HCT116 (cell line): ENCODE measurements around the gene MTSS2. TPM values are rescaled to one million over a fixed set of nuclear protein-coding genes. Genes with fewer than 3 reads are reported as not detected.

Source experiments
- ATAC-seq: fragments of 200-7000 bp; cut with Tn5 transposase; 2 replicates; pipeline ENCODE4 v1.9.1; 2020; ENCODE audit warnings: mild to moderate bottlenecking, moderate library complexity
- BruUV-seq: library from RNA; stranded (reverse); fragments of 400-500 nt; replicated peaks from 2 replicates; lab custom pipeline; 2021; lab: Mats Ljungman, UMichigan
- CTCF ChIA-PET: fragments of 300-600 bp; sonication (Branson Sonifier 250); formaldehyde crosslinking; loops from one replicate; lab custom pipeline; 2021; ENCODE audit warnings: antibody characterized with exemption; lab: Charles Lee
- POLR2A ChIA-PET: fragments of 300-600, 350-600 bp; sonication (Branson Sonifier 250); formaldehyde crosslinking; loops from one replicate; lab custom pipeline; 2021; ENCODE audit warnings: antibody characterized with exemption; lab: Charles Lee
- RAD21 ChIA-PET, 2 experiments: fragments of 300-600 bp; sonication (Branson Sonifier 250); formaldehyde crosslinking; loops; one replicate each; lab custom pipeline; 2023; ENCODE audit warnings: low total read pairs in 2 of 2; ENCODE audit not compliant: uncharacterized antibody in 2 of 2, unreplicated experiment in 2 of 2, low non-redundant PET in 1 of 2; lab: Charles Lee
- DNase-seq: peaks from one replicate; pipeline ENCODE4 v3.0.0-alpha.2; 2010; ENCODE audit warnings: low read depth, low spot score
- H2AFZ ChIP-seq: fragments of 200-600 bp; shearing (Covaris generic), sonication (generic); 2 replicates; pipeline ENCODE4 v1.6.1; 2017; ENCODE audit warnings: low read depth, mixed run types, mixed read lengths, antibody characterized with exemption, low read length; ENCODE audit not compliant: poor library complexity, severe bottlenecking
- H3K27ac ChIP-seq: 2 replicates; pipeline ENCODE4 v1.5.1; 2012; ENCODE audit warnings: low read depth, low read length
- H3K27me3 ChIP-seq: fragments of 200-600 bp; sonication (generic); 2 replicates; pipeline ENCODE4 v1.6.1; 2016; ENCODE audit warnings: mixed run types, low read length, mixed read lengths; ENCODE audit not compliant: insufficient read depth
- H3K36me3 ChIP-seq, 2 experiments: fragments of 200-500 bp in 1 of 2; fragments of 200-600 bp in 1 of 2; sonication (Bioruptor generic) in 1 of 2; sonication (generic) in 1 of 2; 2 replicates each; pipeline versions ENCODE4 v1.5.1 to v1.6.1; 2014 to 2016; ENCODE audit warnings: low read length in 2 of 2, inconsistent platforms in 1 of 2, mixed read lengths in 1 of 2, mixed run types in 1 of 2; ENCODE audit not compliant: insufficient read depth in 2 of 2, control insufficient read depth in 1 of 2
- H3K4me1 ChIP-seq, 2 experiments: fragments of 200-600 bp in 1 of 2; sonication (generic) in 1 of 2; 2 replicates each; pipeline versions ENCODE4 v1.5.1 to v1.6.1; 2012 to 2017; ENCODE audit warnings: low read length in 2 of 2, inconsistent platforms in 1 of 2, mild to moderate bottlenecking in 1 of 2, mixed read lengths in 1 of 2, mixed run types in 1 of 2, moderate library complexity in 1 of 2; ENCODE audit not compliant: insufficient read depth in 2 of 2, control insufficient read depth in 1 of 2
- H3K4me2 ChIP-seq: fragments of 200-600 bp; sonication (generic); 2 replicates; pipeline ENCODE4 v1.6.1; 2017; ENCODE audit warnings: mixed run types, low read length, mixed read lengths
- H3K4me3 ChIP-seq, 2 experiments: fragments of 200-600 bp in 1 of 2; sonication (generic) in 1 of 2; replicated peaks in 1 of 2; 2 replicates each; pipeline ENCODE4 v1.5.1; 2011 to 2016; ENCODE audit warnings: low read length in 2 of 2, control low read depth in 1 of 2, low read depth in 1 of 2, mild to moderate bottlenecking in 1 of 2, mixed read lengths in 1 of 2, mixed run types in 1 of 2
- H3K79me2 ChIP-seq: fragments of 200-600 bp; sonication (generic); 2 replicates; pipeline ENCODE4 v1.6.1; 2017; ENCODE audit warnings: mild to moderate bottlenecking, mixed run types, low read length, moderate library complexity, mixed read lengths; ENCODE audit not compliant: insufficient read depth
- H3K9ac ChIP-seq: fragments of 200-600 bp; sonication (generic); 2 replicates; pipeline ENCODE4 v1.6.1; 2016; ENCODE audit warnings: low read length, mixed read lengths
- H3K9me2 ChIP-seq: fragments of 200-600 bp; sonication (generic), shearing (Covaris generic); 2 replicates; pipeline ENCODE4 v1.6.1; 2017; ENCODE audit warnings: mixed run types, mild to moderate bottlenecking, moderate library complexity; ENCODE audit not compliant: insufficient read depth
- H3K9me3 ChIP-seq, 2 experiments: fragments of 200-500 bp in 1 of 2; fragments of 200-600 bp in 1 of 2; sonication (Bioruptor generic) in 1 of 2; sonication (generic) in 1 of 2; 2 replicates each; pipeline ENCODE4 v1.6.1; 2014 to 2017; ENCODE audit warnings: low read length in 2 of 2, mixed read lengths in 2 of 2, inconsistent platforms in 1 of 2, low read depth in 1 of 2, mild to moderate bottlenecking in 1 of 2, mixed run types in 1 of 2, moderate library complexity in 1 of 2; ENCODE audit not compliant: control insufficient read depth in 1 of 2, insufficient read depth in 1 of 2
- H4K20me1 ChIP-seq: fragments of 200-600 bp; sonication (generic), shearing (Covaris generic); 2 replicates; pipeline ENCODE4 v1.6.1; 2017; ENCODE audit warnings: mixed run types, mild to moderate bottlenecking, moderate library complexity; ENCODE audit not compliant: insufficient read depth
- EGR1 ChIP-seq: IDR thresholded peaks from 2 replicates; pipeline ENCODE4 v1.6.1; 2012; ENCODE audit warnings: low read depth
- EZH2 ChIP-seq: fragments of 200-600 bp; sonication (generic); IDR thresholded peaks from 2 replicates; pipeline ENCODE4 v1.6.1; 2017; ENCODE audit warnings: antibody characterized with exemption, mixed run types
- EZH2phosphoT487 ChIP-seq: fragments of 200-600 bp; IDR thresholded peaks from 2 replicates; pipeline ENCODE4 v1.6.1; 2018; ENCODE audit warnings: antibody characterized with exemption, borderline replicate concordance
- FOSL1 ChIP-seq: IDR thresholded peaks from 2 replicates; pipeline ENCODE4 v1.6.1; 2012; ENCODE audit warnings: low read depth
- JUND ChIP-seq: IDR thresholded peaks from 2 replicates; pipeline ENCODE4 v1.6.1; 2012
- SIN3A ChIP-seq: IDR thresholded peaks from 2 replicates; pipeline ENCODE4 v1.6.1; 2012; ENCODE audit warnings: low read depth
- SP1 ChIP-seq: IDR thresholded peaks from 2 replicates; pipeline ENCODE4 v1.6.1; 2012; ENCODE audit warnings: low read depth
- SRF ChIP-seq: IDR thresholded peaks from 2 replicates; pipeline ENCODE4 v1.6.1; 2012; ENCODE audit warnings: low read depth
- ZFX ChIP-seq: fragments of 450-650 bp; IDR thresholded peaks from 2 replicates; pipeline ENCODE4 v1.6.1; 2017
- ZNF274 ChIP-seq: fragments of 200-500 bp; sonication (Bioruptor generic); IDR thresholded peaks from 2 replicates; pipeline ENCODE4 v1.6.1; 2014; ENCODE audit warnings: mild to moderate bottlenecking, low read depth, low read length, inconsistent platforms
- intact Hi-C: fragments of 100-400 bp; cut with micrococcal nuclease; formaldehyde crosslinking; loops from 2 replicates; pipeline ENCODE4 v1.10.0; 2022
- total RNA-seq: library from RNA; stranded (reverse); gene quantifications from one replicate; pipeline ENCODE4 v1.2.1, GENCODE V29; 2021; ENCODE audit not compliant: unreplicated experiment
- TF ChIP-seq, protein P1 (sequence below): IDR thresholded peaks from 2 replicates; pipeline ENCODE4 v1.6.1; 2011; ENCODE audit warnings: mild to moderate bottlenecking, low read length, moderate library complexity; ENCODE audit not compliant: insufficient replicate concordance; ENCODE audit errors: extremely low read depth

Gene MTSS2
- total RNA-seq, 1 experiment from 2014 or later, result 41.8 TPM

DNA sequence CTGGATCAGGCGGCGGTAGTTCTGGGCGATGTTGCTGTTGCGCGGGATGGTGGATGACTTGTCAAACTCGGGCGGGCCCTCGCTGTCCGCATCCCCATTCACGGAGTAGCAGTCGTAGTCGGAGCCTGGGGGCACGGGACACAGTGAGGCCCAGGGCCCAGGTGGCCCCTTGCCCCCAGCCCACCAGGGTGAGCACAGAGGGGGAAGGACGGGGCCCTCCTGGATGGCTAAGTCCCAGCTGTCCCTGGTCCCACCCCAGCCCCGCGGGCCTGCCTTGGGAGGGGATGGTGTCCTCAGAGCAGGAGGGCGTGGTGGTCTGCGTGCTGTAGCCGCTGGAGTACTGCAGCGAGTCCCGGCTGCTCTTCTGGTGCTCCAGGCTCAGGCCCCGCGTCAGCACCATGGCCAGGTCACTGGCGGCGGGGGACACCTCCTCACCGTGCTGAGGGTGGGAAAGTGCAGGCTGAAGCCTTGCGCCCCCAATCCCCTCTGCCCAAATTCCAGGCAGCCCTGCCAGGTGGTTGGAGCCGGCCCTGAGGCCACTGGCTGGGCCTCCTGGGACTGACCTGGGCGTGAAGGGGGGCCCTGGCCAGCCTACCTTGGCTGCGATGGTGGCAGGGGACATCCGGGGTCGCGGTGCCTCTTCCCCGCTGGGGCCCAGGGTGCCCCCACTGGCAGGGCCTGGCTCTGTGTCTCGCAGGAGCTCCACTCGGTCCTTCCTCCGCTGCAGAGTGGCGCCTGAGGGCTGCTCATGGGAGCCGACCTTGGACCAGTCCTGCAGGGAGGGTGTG is 21.3 kb downstream of the MTSS2 start (continued):
- TF ChIP-seq, protein P1, sequence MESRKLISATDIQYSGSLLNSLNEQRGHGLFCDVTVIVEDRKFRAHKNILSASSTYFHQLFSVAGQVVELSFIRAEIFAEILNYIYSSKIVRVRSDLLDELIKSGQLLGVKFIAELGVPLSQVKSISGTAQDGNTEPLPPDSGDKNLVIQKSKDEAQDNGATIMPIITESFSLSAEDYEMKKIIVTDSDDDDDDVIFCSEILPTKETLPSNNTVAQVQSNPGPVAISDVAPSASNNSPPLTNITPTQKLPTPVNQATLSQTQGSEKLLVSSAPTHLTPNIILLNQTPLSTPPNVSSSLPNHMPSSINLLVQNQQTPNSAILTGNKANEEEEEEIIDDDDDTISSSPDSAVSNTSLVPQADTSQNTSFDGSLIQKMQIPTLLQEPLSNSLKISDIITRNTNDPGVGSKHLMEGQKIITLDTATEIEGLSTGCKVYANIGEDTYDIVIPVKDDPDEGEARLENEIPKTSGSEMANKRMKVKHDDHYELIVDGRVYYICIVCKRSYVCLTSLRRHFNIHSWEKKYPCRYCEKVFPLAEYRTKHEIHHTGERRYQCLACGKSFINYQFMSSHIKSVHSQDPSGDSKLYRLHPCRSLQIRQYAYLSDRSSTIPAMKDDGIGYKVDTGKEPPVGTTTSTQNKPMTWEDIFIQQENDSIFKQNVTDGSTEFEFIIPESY, result no peak
- TF ChIP-seq JUND, result no peak
- no peak for TF ChIP-seq SRF
- TF ChIP-seq EZH2phosphoT487, result no peak
- TF ChIP-seq EGR1, result no peak
- TF ChIP-seq ZNF274, result no peak
- TF ChIP-seq SP1, result no peak
- TF ChIP-seq ZFX, result no peak
- TF ChIP-seq EZH2, result no peak
- no peak for TF ChIP-seq FOSL1

DNA sequence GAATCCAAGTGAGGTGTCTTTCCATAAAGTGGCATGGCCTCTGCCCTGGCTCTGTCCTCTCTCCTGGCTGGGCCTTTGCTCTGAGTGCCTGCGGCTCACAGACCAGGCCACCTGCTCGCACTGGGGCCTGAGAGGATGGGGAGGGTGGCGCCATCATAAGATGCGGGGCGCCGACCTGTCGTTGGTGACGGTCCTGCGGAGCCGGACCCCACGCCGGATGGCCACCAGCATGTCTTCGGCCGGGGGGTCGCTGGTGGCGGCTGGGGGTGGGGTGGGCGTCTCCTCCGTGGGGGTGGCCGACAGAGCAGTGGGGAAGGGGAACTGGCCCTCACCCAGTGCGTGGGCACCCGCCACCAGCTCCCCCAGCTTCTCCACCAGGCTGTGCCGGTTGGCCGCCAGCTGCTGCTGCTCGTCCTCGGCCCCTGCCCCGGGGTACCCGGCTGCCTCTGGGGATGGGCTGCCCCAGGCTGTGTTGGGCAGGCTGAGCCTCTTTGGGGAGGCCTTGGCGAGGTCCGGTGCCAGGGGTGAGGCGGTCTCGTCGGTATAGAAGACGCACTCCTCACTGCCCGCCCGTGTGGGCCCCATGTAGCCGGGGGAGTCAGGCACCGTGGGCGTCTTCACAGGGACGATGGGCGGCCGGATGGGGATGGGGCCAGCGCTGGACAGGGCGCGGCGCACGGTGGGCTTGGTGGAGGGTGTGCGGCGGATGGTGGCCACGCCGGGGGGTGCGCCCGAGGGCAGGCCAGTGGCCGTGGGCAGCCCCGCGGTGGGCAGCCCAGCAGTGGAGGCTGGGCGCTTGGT is 22.1 kb downstream of the MTSS2 start:
- no peak overlapping the region for H3K4me2 ChIP-seq
- no peak overlapping the region for H3K4me3 ChIP-seq
- H3K9ac ChIP-seq, result no peak overlapping the region
- no peak overlapping the region for H3K27ac ChIP-seq
- H3K9me3 ChIP-seq, result no peaks in the 10 kb centered on the region
- DNase-seq (no peak), ATAC-seq (no peak)
- no peak overlapping the region for H2AFZ ChIP-seq
- ChIA-PET CTCF (no interaction called here), POLR2A (no interaction called here), RAD21 (no interaction called here)
- peaks cover 0 to 6% of the 10 kb centered on the region in 2 experiments; a peak in 2 of 4 replicates for H3K36me3 ChIP-seq
- intact Hi-C loops, result no loop called here
- no TSS peak for BruUV-seq
- H3K79me2 ChIP-seq, result no peaks in the 10 kb centered on the region
- no peaks in the 10 kb centered on the region for H3K4me1 ChIP-seq
- H3K27me3 ChIP-seq, result no peaks in the 10 kb centered on the region
- H4K20me1 ChIP-seq, result no peaks in the 10 kb centered on the region
- TF ChIP-seq SIN3A, result no peak
- TF ChIP-seq, protein P1, result no peak
- no peak for TF ChIP-seq EZH2phosphoT487
- H3K9me2 ChIP-seq, result no peaks in the 10 kb centered on the region
